Omental fat pad (tissue), 4 donors: ENCODE data around the gene RNLS. TPM values are rescaled to one million over a fixed set of nuclear protein-coding genes. Genes with fewer than 3 reads are reported as not detected.

ENCODE experiments used
- ATAC-seq: fragments of 150-250 bp; one replicate; pipeline ENCODE4 v1.9.1; 2016; ENCODE audit warnings: mild to moderate bottlenecking, moderate library complexity; ENCODE audit not compliant: low FRiP score
- DNase-seq: peaks from one replicate; pipeline ENCODE4 v3.0.0-alpha.2; 2019; ENCODE audit warnings: low spot score
- CTCF ChIP-seq, 3 donors: fragments of 450-650 bp; IDR thresholded peaks; one replicate each; pipeline ENCODE4 v1.5.1; 2016 to 2017; ENCODE audit warnings: antibody characterized with exemption in 3 of 3, mild to moderate bottlenecking in 3 of 3, moderate library complexity in 2 of 3
- total RNA-seq, 4 donors: library from RNA; depleted of rRNA; stranded (reverse); fragments of >200 nt; gene quantifications; one replicate each; pipeline ENCODE4 v1.1.0, GENCODE V29; 2016

Gene RNLS
- total RNA-seq, 4 donors from 2014 or later: 13.3 to 24.7 (median 18.3) TPM

- DNase-seq (no peak), ATAC-seq (no peak)
- no peak for TF ChIP-seq CTCF (IDR thresholded peaks at IDR 0.05)
Observed at GRCh38 chr10:88299787-88300186, 283.3 kb downstream of the RNLS start.

- DNase-seq (no peak), ATAC-seq (no peak)
- no peak for TF ChIP-seq CTCF (IDR thresholded peaks at IDR 0.05)
Observed at GRCh38 chr10:88297103-88297502, 286.0 kb downstream of the RNLS start.

- no peak for TF ChIP-seq CTCF (IDR thresholded peaks at IDR 0.05)
- ATAC-seq (peak; percentile 32), DNase-seq (no peak)
Observed at GRCh38 chr10:88293651-88294230, 289.4 kb downstream of the RNLS start.

GRCh38 chr10:88293073-88293472 lies 290.0 kb downstream of the RNLS start:
- no peak for ATAC-seq

GRCh38 chr10:88292185-88292514 lies 291.0 kb downstream of the RNLS start:
- ATAC-seq: no peak
- TF ChIP-seq CTCF (IDR thresholded peaks at IDR 0.05): no peak
- no peak for DNase-seq

More at GRCh38 chr10:88293073-88293472, 290.0 kb downstream of the RNLS start:
- no peak for TF ChIP-seq CTCF (IDR thresholded peaks at IDR 0.05)
- DNase-seq: no peak

GRCh38 chr10:88291289-88292184 lies 291.6 kb downstream of the RNLS start:
- no peak for DNase-seq
- ATAC-seq: no peak
- TF ChIP-seq CTCF (IDR thresholded peaks at IDR 0.05): no peak

GRCh38 chr10:88289342-88289741 lies 293.8 kb downstream of the RNLS start:
- no peak for ATAC-seq
- TF ChIP-seq CTCF (IDR thresholded peaks at IDR 0.05): no peak
- DNase-seq: no peak
